ENCODE measurements around the gene MAN1C1. TPM values are rescaled to one million over a fixed set of nuclear protein-coding genes. Genes with fewer than 3 reads are reported as not detected.

MAN1C1 gene
- total and polyA plus RNA-seq, 9 of the 15 experiments (the other 6 are each of a cell fraction or from before 2014, with no cell fraction given), result 0.04 to 0.44 (median 0.10) TPM; not detected in 3

- peaks cover 0 to 27% of the 10 kb centered on the region in 2 experiments; a peak in 2 of 5 replicates for H3K27me3 ChIP-seq (ENCODE audit: control insufficient read depth in 2 of 2, insufficient read depth in 2 of 2, low read length in 2 of 2)
- BruUV-seq (replicated peaks), result no TSS peak
- H3K36me3 ChIP-seq (ENCODE audit: control insufficient read depth, insufficient read depth, low read length), result no peaks in the 10 kb centered on the region
- TF ChIP-seq ZNF696 (CRISPR knock-in tag; conservative IDR thresholded peaks at IDR 0.05), result no peak
- 0 out of 2 replicates have a peak, but pooled peaks have one; percentile 43 for TF ChIP-seq CBX1 (IDR thresholded peaks at IDR 0.05; ENCODE audit: low read depth)
- TF ChIP-seq ZC3H8 (IDR thresholded peaks at IDR 0.05), result no peak
- no peak for TF ChIP-seq PURB (CRISPR knock-in tag; IDR thresholded peaks at IDR 0.05; ENCODE audit: low read depth)
- no peak for TF ChIP-seq AFF4 (CRISPR knock-in tag; IDR thresholded peaks at IDR 0.05)
- no peak for TF ChIP-seq ZNF740 (CRISPR knock-in tag; IDR thresholded peaks at IDR 0.05)
- no peak for TF ChIP-seq ZNF740 (tag; IDR thresholded peaks at IDR 0.05)
- 0 out of 2 replicates have a peak, but pooled peaks have one; percentile 39 for TF ChIP-seq ESRRA (IDR thresholded peaks at IDR 0.05; ENCODE audit: borderline replicate concordance, low read depth)
- no peak for TF ChIP-seq ETV1 (tag; conservative IDR thresholded peaks at IDR 0.05; ENCODE audit: low read depth)
- TF ChIP-seq ZNF124 (CRISPR knock-in tag; IDR thresholded peaks at IDR 0.05), result no peak
- peak; percentile 75 for TF ChIP-seq ZBTB33 (CRISPR knock-in tag; IDR thresholded peaks at IDR 0.05)
- H4K20me1 ChIP-seq (replicated peaks; ENCODE audit: control insufficient read depth, insufficient read depth, low read length), result no peaks in the 10 kb centered on the region
- no peaks in the 10 kb centered on the region for H3K79me2 ChIP-seq (ENCODE audit: control insufficient read depth, insufficient read depth, low read length)
- FAIRE-seq (no peak), ATAC-seq (no peak), DNase-seq (ENCODE audit: extremely low read depth in 1 of 4, low spot score in 3 of 4) (no peak)
- peaks cover 24 to 44% of the 10 kb centered on the region in 2 experiments for H3K4me1 ChIP-seq (replicated peaks in 1 of 2; ENCODE audit: control insufficient read depth in 2 of 2, insufficient read depth in 2 of 2, low read length in 2 of 2)
- POLR2A ChIA-PET, result interaction anchor here (0.6 to 2.4 kb wide), 6 partner anchors 8 to 157 kb away, joined by 3 to 10 read pairs (median 4); no protein-coding TSS in a partner anchor
- no peaks in the 10 kb centered on the region for H3K9me3 ChIP-seq (replicated peaks; ENCODE audit: control insufficient read depth, insufficient read depth, low read depth, low read length)
- CTCF ChIA-PET (ENCODE audit: low intra/inter-chr PET ratio), result no interaction called here
- intact Hi-C loops (cut with micrococcal nuclease), result no loop called here
- H3K9me1 ChIP-seq (ENCODE audit: control insufficient read depth, insufficient read depth, low read length), result peaks cover 11% of the 10 kb centered on the region
- H3K9ac ChIP-seq (ENCODE audit: insufficient read depth in 1 of 2, low read depth in 2 of 2, low read length in 2 of 2), result 0 out of 4 replicates have a peak overlapping the region, but pooled peaks of 1 of the 2 experiments have one; percentile 38
- 30% methylated on average over 6 of the region's 6 CpGs for WGBS (ENCODE audit: insufficient coverage, low coverage, missing lambda C conversion rate)
- no peak overlapping the region for H3K4me2 ChIP-seq (ENCODE audit: insufficient read depth, low read length)
- H3K4me3 ChIP-seq, result no peak overlapping the region
- H3K27ac ChIP-seq (ENCODE audit: extremely low read depth, low read depth, low read length), result no peak overlapping the region
- no peak overlapping the region for H2AFZ ChIP-seq (ENCODE audit: low read depth, low read length)
- in situ Hi-C loops (cut with MboI), result no loop called here
Measured at GRCh38 chr1:25571522-25571970, 45.0 kb upstream of the MAN1C1 start.
